ENCODE measurements around the gene MYOF. TPM values are rescaled to one million over a fixed set of nuclear protein-coding genes. Genes with fewer than 3 reads are reported as not detected.
"Not testable (repeated sequence)": the region's sequence is repeated elsewhere in the genome, so short reads cannot be mapped to it uniquely, and the experiment has no call there.

The MYOF gene
- total RNA-seq, 2 experiments from 2014 or later = 5.5 to 6.6 TPM

DNA sequence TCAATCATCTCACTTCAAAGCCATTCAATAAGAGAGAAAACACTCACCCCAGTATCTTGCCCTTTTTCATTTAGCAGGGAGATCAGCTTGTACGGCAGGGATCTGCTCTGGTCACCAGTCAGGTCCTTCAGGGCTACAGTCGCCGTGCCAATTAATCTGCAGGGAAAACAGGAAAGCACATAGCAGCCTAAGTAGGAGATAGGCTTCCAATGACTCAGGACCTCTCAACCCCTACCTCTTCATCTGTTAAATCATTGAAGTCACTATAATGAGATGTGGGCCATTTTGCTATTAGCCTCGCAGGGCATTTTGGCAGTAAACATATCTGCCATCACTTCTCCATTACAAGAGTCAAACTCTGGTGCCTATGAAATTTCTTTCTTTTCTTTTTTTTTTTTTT lies 50.8 kb downstream of the MYOF start:
- DNase-seq (no peak), ATAC-seq (no peak)
- Mint-ChIP-seq H3K36me3 (peaks cover 12% of the 10 kb centered on the region), H3K27ac (no peak overlapping the region), H3K27me3 (no peaks in the 10 kb centered on the region), H3K4me1 (peaks cover 5% of the 10 kb centered on the region), H3K9me3 (ENCODE audit: low read depth) (peaks cover 3% of the 10 kb centered on the region), H3K4me3 (no peak overlapping the region)
- CTCF ChIA-PET = no interaction called here

DNA sequence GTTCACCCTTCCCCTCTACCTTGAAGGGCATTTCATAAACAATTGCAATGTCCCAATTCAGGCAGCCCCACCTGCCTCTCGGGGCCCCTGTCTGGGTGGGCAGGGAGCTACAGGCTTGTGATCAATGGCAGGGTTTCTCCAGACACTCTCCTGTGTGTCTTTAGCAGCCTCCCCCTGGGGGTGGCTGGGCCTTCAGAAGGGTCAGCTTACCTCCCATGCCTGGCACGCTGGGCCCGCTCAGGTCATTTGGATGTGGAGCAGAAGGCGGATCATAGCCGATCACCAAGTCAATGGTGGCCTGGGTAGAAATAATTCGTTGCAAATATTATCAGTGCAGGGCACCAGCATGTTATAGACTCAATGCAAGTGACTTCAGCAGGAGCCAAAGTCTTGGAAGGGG lies 56.3 kb downstream of the MYOF start:
- CTCF ChIA-PET = interaction anchor here (1.0 kb wide), 1 partner anchor 8 kb away, joined by 4 read pairs; no protein-coding TSS in a partner anchor
- ATAC-seq = no peak
- DNase-seq = no peak
- peaks cover 3% of the 10 kb centered on the region for H3K9me3 Mint-ChIP-seq (ENCODE audit: low read depth)
- H3K4me1 Mint-ChIP-seq = peaks cover 5% of the 10 kb centered on the region
- H3K27me3 Mint-ChIP-seq = no peaks in the 10 kb centered on the region
- no peak overlapping the region for H3K27ac Mint-ChIP-seq
- peaks cover 8% of the 10 kb centered on the region for H3K36me3 Mint-ChIP-seq
- no peak overlapping the region for H3K4me3 Mint-ChIP-seq

DNA sequence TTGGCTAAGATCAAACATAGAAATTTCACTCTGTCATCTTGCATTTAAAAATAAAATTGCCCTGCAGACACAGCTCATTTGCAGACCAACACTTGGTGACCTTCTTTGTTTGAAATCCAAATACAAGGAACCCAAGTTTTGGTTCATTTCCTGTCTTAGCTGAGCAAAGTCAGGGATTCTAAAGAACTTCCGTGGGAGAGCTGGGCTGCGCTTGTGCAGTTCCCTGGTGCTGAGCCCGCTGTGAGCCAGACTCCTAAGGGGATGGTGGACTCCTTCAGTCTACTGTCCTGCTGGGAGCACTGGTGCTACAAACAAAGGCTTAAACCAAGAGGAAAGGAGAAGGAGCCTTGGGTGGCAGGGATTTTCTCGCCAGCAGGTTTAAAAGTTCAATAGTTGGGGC lies 60.0 kb downstream of the MYOF start:
- CTCF ChIA-PET = interaction anchor here (1.0 kb wide), 1 partner anchor 53 kb away, joined by 3 read pairs; no protein-coding TSS in a partner anchor
- Mint-ChIP-seq H3K27me3 (no peaks in the 10 kb centered on the region), H3K9me3 (ENCODE audit: low read depth) (no peaks in the 10 kb centered on the region), H3K4me3 (no peak overlapping the region), H3K4me1 (no peaks in the 10 kb centered on the region), H3K27ac (no peak overlapping the region), H3K36me3 (no peaks in the 10 kb centered on the region)
- ATAC-seq (no peak), DNase-seq (no peak)

DNA sequence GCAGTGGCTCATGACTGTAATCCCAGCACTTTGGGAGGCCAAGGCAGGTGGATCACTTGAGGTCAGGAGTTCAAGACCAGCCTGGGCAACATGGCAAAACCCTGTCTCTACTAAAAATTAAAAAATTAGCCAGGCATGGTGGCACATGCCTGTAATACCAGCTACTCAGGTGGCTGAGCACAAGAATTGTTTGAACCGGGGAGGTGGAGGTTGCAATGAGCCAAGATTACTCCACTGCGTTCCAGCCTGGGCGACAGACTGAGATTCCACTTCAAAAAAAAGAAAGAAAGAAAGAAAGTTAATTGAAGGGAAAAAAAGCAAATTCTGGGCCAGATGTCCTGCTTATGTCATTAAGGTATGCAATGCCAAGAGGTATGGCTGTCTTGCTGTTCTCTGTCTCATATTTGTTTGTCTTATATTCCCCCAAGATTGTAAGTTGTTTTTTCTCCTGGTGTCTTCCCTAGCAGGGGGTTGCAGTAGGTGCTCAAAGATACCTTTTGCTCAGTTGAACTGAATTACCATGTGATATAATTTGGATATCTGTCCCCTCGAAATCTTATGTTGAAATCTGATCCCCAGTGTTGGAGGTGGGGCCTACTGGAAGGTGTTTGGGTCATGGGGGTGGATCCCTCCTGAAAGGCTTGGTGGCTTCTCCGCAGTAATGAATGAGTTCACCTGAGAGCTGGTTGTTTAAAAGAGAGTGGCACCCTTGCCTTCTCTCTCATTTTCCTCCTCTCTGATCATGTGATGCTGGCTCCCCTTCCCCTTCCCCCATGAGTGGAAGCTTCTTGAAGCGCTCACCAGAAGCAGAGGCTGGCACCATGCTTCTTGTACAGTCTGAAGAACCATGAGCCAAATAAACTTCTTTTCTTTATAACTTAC lies 60.9 kb downstream of the MYOF start:
- Mint-ChIP-seq H3K4me3 (no peak overlapping the region), H3K27ac (no peak overlapping the region), H3K27me3 (no peaks in the 10 kb centered on the region), H3K36me3 (no peaks in the 10 kb centered on the region), H3K9me3 (ENCODE audit: low read depth) (no peaks in the 10 kb centered on the region), H3K4me1 (no peaks in the 10 kb centered on the region)
- CTCF ChIA-PET = interaction anchor here (2.1 kb wide), 1 partner anchor 90 kb away, joined by 5 read pairs; no protein-coding TSS in a partner anchor
- ATAC-seq = no peak
- DNase-seq = no peak

DNA sequence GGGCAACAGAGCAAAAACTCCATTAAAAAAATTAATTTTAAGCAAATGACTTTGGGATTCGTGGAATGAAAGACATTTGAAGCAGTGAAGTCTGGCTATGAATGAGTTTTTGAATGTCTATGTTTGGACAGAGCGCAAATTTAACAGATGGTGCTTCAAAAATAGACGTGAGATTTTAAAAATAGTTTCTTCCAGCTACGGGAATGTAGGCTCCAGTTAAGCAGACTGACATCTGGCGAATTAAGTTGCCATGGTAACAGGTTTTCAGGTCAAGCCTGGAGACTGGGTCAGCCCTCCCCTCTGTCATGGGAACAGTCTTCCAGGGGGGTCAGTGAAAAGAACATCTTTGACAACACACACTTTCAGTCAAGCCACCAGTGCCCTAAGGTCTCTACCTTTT lies 62.0 kb downstream of the MYOF start:
- ATAC-seq (no peak), DNase-seq (no peak)
- Mint-ChIP-seq H3K9me3 (ENCODE audit: low read depth) (no peaks in the 10 kb centered on the region), H3K27ac (no peak overlapping the region), H3K4me3 (no peak overlapping the region), H3K36me3 (no peaks in the 10 kb centered on the region), H3K27me3 (no peaks in the 10 kb centered on the region), H3K4me1 (peaks cover 5% of the 10 kb centered on the region)
- CTCF ChIA-PET = interaction anchor here (2.1 kb wide), 1 partner anchor 91 kb away, joined by 5 read pairs; no protein-coding TSS in a partner anchor

DNA sequence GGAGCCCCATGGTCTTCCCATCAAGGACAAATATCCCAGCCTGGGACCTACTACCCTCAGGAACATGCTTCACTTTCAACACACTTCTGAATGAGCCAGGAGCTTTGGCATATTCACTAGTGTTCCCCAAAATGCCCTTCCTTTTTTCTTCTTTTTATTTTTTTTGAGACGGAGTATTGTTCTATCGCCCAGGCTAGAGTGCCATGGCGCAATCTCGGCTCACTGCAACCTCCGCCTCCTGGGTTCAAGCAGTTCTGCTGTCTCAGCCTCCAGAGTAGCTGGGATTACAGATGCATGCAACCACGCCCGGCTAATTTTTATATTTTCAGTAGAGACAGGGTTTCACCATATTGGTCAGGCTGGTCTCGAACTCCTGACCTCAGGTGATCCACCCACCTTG lies 63.1 kb downstream of the MYOF start:
- H3K36me3 Mint-ChIP-seq; CTCF ChIA-PET; H3K9me3 Mint-ChIP-seq (ENCODE audit: low read depth); H3K27me3 Mint-ChIP-seq; H3K4me1 Mint-ChIP-seq; H3K27ac Mint-ChIP-seq; DNase-seq; H3K4me3 Mint-ChIP-seq; ATAC-seq: not testable (repeated sequence)

DNA sequence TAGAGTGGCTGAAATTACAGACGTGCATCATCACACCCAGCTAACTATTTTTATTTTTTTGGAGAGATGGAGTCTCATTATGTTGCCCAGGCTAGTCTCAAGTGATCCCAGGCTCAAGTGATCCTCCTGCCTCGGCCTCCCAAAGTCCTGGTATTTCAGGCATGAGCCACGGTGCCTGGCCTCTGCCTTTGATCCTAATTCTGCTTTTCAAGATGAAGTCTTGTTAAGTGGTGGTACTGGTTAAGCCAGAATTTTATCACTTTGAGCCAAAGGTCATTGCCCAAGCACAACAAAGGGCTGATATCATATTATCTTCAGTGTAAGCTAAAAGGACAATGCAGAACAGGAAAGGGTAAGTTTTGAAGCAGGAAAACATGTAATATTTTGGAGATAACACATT lies 64.2 kb downstream of the MYOF start:
- no peak for DNase-seq
- H3K27ac Mint-ChIP-seq = no peak overlapping the region
- H3K27me3 Mint-ChIP-seq = no peaks in the 10 kb centered on the region
- no peak overlapping the region for H3K4me3 Mint-ChIP-seq
- CTCF ChIA-PET = interaction anchor here (1.1 to 2.8 kb wide), 2 partner anchors 8 to 42 kb away, joined by 4 to 12 read pairs; no protein-coding TSS in a partner anchor
- no peak for ATAC-seq
- no peaks in the 10 kb centered on the region for H3K36me3 Mint-ChIP-seq
- H3K9me3 Mint-ChIP-seq (ENCODE audit: low read depth) = no peaks in the 10 kb centered on the region
- peaks cover 20% of the 10 kb centered on the region for H3K4me1 Mint-ChIP-seq

DNA sequence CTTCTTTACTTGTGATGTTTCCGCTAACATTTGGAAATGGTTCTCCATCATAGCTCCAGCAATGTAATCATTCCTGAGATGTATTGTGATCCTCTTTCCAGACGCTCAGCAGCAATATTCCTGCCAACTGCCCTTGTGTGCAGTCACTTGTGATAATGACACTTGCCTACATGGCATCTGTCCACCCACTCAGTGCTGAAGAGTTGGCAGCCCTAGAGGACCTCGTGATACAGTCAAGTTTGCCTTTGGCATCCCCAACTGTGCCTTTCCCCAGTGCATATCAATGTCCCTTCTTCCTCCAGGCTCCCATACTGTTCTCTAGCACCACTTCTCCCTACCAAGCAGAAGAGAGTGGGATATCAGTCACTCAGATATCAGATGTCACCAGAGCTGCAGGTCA lies 64.9 kb downstream of the MYOF start:
- ATAC-seq (no peak), DNase-seq (no peak)
- CTCF ChIA-PET = interaction anchor here (0.9 to 2.8 kb wide), 4 partner anchors 9 to 94 kb away, joined by 3 to 12 read pairs (median 4); no protein-coding TSS in a partner anchor
- Mint-ChIP-seq H3K9me3 (ENCODE audit: low read depth) (no peaks in the 10 kb centered on the region), H3K36me3 (peaks cover 2% of the 10 kb centered on the region), H3K27me3 (no peaks in the 10 kb centered on the region), H3K4me3 (no peak overlapping the region), H3K27ac (no peak overlapping the region), H3K4me1 (peaks cover 26% of the 10 kb centered on the region)

DNA sequence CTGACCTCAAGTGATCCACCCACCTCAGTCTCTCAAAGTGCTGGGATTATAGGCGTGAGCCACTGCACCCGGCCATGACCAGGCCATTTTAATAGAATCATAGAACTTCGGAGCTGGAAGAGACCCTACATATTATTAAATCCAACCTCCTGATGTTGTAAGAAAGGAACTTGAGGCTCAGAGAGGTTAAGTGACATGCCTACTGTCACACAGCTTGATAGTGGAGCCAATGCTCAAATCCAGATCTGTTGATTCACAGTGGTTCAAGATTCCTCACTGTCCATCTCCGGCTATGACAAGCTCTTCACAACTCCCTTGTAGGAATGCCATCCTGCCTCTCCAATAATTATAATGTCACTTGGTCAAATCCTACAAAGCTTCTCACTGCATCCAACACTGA lies 65.3 kb downstream of the MYOF start:
- peaks cover 27% of the 10 kb centered on the region for H3K4me1 Mint-ChIP-seq
- no peak for ATAC-seq
- no peaks in the 10 kb centered on the region for H3K9me3 Mint-ChIP-seq (ENCODE audit: low read depth)
- no peak overlapping the region for H3K27ac Mint-ChIP-seq
- no peak overlapping the region for H3K4me3 Mint-ChIP-seq
- no peaks in the 10 kb centered on the region for H3K27me3 Mint-ChIP-seq
- peaks cover 2% of the 10 kb centered on the region for H3K36me3 Mint-ChIP-seq
- no peak for DNase-seq
- CTCF ChIA-PET = interaction anchor here (0.9 to 2.8 kb wide), 4 partner anchors 12 to 95 kb away, joined by 3 to 12 read pairs (median 4); no protein-coding TSS in a partner anchor

DNA sequence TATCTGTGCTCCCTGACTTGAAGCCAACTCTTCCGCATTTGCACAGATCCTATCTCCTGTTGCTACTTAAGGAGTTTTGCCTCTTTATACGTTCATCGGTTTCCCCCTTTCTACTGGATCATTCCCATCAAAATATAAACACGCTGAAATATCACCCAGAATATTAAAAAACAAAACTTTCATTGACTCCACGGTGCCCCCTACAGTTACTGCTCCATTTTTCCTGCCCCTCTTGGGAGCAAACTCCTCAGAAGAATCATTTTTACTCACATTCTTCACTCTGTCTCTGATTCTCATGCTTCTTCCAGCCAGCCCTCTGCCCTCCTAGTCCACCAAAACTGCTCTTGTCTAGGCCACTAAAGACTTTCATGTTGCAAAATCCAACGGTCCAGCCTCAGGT lies 66.4 kb downstream of the MYOF start:
- Mint-ChIP-seq H3K27ac (no peak overlapping the region), H3K4me3 (no peak overlapping the region), H3K36me3 (peaks cover 2% of the 10 kb centered on the region), H3K9me3 (ENCODE audit: low read depth) (no peaks in the 10 kb centered on the region), H3K27me3 (no peaks in the 10 kb centered on the region), H3K4me1 (peaks cover 27% of the 10 kb centered on the region)
- CTCF ChIA-PET = interaction anchor here (2.8 kb wide), 1 partner anchor 39 kb away, joined by 12 read pairs; no protein-coding TSS in a partner anchor
- no peak for DNase-seq
- no peak for ATAC-seq

DNA sequence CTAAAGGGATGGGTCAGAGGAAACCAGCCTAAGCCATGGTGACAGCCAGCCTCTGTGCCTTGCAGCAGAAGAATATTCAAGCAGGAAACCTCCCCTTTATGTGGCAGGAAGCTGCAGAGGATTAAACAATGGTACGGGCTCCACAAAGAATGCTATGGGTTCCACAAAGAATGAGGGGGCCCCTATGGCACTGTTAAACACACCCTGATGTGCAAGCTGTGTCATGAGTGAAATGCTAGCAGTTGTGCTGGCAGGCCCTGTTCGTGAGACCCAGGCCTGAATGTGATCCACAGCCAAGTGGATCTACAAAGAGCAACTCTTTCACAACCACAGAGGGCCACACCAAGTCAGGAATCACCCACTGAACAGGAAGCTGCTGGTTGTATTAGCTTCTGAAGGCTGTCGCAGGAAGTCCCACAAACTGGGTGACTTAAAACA lies 68.9 kb downstream of the MYOF start:
- no peak overlapping the region for H3K4me3 Mint-ChIP-seq
- H3K4me1 Mint-ChIP-seq = peaks cover 27% of the 10 kb centered on the region

DNA sequence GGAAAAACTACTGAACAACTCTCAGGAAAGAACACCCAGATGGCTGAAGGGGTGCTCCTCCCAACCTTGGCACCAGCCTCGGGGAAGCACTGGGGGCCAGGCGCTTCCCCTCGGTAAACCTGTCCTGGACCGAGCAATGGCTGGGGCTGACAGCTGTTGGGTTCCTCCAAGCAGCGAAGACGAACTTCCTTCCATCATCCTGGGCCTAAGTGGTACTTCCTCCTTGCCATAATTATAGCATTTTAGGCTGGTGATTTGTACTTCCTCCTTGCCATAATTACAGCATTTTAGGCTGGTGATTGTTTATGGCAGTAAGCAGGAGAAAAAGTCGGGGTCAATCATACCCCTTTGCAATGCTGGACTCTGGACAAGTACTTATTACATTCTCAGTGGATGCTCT lies 69.3 kb downstream of the MYOF start:
- no peak for DNase-seq
- no peak overlapping the region for H3K4me3 Mint-ChIP-seq
- CTCF ChIA-PET = interaction anchor here (0.7 to 6.0 kb wide), 7 partner anchors 15 to 71 kb away, joined by 3 to 23 read pairs (median 4); partner anchors contain the start of gene MYOF
- H3K4me1 Mint-ChIP-seq = peaks cover 27% of the 10 kb centered on the region
- H3K27me3 Mint-ChIP-seq = no peaks in the 10 kb centered on the region
- H3K36me3 Mint-ChIP-seq = peaks cover 2% of the 10 kb centered on the region
- H3K9me3 Mint-ChIP-seq (ENCODE audit: low read depth) = no peaks in the 10 kb centered on the region
- H3K27ac Mint-ChIP-seq = peak overlapping the region; percentile 87
- peak; percentile 13 for ATAC-seq

More for the DNA sequence above, 68.9 kb downstream of the MYOF start:
- Mint-ChIP-seq H3K9me3 (ENCODE audit: low read depth) (no peaks in the 10 kb centered on the region), H3K27ac (peak overlapping the region; percentile 87), H3K27me3 (no peaks in the 10 kb centered on the region), H3K36me3 (peaks cover 2% of the 10 kb centered on the region)
- DNase-seq = peak; percentile 78
- ATAC-seq = peak; percentile 84
- CTCF ChIA-PET = interaction anchor here (0.7 to 6.0 kb wide), 9 partner anchors 14 to 70 kb away, joined by 3 to 23 read pairs (median 3); partner anchors contain the start of gene MYOF

DNA sequence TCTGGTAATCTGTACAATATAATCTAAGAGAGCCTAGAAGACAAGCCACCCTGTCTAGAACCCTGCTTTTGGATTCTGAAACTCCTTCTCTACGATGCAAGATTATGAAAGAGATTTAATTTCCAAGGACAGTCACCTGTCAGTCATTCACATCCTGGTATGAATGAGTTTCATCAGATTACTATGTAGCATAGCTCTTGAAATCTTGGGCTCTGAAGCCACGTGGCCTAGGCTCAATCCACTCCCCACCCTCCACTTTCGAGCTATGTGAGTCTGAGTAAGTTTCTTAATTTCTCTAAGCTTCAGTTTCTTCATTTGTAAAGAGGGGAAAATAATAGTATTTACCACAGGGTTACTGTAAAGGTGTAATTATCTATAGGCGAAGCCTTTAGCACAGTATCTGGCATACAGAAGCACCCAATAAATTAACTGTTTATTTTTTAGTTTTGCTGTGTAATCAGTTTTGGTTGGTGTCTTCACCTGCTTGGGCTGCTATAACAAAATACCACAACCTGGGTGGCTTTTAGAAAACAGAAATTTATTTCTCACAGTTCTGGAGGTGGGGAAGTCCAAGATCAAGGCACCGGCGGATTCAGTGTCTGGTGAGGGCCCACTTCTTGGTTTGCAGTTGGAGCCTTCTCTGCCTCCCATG lies 71.3 kb downstream of the MYOF start:
- Mint-ChIP-seq H3K4me1 (peaks cover 27% of the 10 kb centered on the region), H3K36me3 (peaks cover 2% of the 10 kb centered on the region), H3K9me3 (ENCODE audit: low read depth) (no peaks in the 10 kb centered on the region), H3K27ac (no peak overlapping the region), H3K4me3 (no peak overlapping the region), H3K27me3 (no peaks in the 10 kb centered on the region)
- ATAC-seq (no peak), DNase-seq (no peak)
- CTCF ChIA-PET = interaction anchor here (1.1 to 6.0 kb wide), 2 partner anchors 14 to 34 kb away, joined by 4 to 23 read pairs; no protein-coding TSS in a partner anchor

Data from activated CD8-positive, alpha-beta memory T cell treated with anti-CD3 and anti-CD28 coated beads, Interleukin-2, amount 10 ng/mL, durations not matched to agents 7 days and 5 days (primary cell).